Type B pancreatic cell (in vitro differentiated cells): ENCODE measurements around the gene SLC4A4. TPM values are rescaled to one million over a fixed set of nuclear protein-coding genes. Genes with fewer than 3 reads are reported as not detected.

ENCODE experiments used
- DNase-seq: peaks from one replicate; pipeline ENCODE4 v3.0.0; 2021; ENCODE audit warnings: mixed read lengths; ENCODE audit not compliant: unreplicated experiment; ENCODE audit errors: extremely low spot score
- H3K27ac Mint-ChIP-seq: 2 replicates; pipeline ENCODE4 v1.8.0; 2021; ENCODE audit warnings: mild to moderate bottlenecking, mixed read lengths
- H3K27me3 Mint-ChIP-seq: 2 replicates; pipeline ENCODE4 v1.8.0; 2021; ENCODE audit warnings: mixed read lengths
- H3K36me3 Mint-ChIP-seq: 2 replicates; pipeline ENCODE4 v1.8.0; 2021; ENCODE audit warnings: mixed read lengths
- H3K4me1 Mint-ChIP-seq: one replicate; pipeline ENCODE4 v1.8.0; 2021; ENCODE audit warnings: mixed read lengths; ENCODE audit not compliant: unreplicated experiment
- H3K4me3 Mint-ChIP-seq: 2 replicates; pipeline ENCODE4 v1.8.0; 2021; ENCODE audit warnings: mild to moderate bottlenecking, mixed read lengths
- H3K9me3 Mint-ChIP-seq: 2 replicates; pipeline ENCODE4 v1.8.0; 2021; ENCODE audit warnings: mixed read lengths
- CTCF ChIP-seq: fragments of 200-600 bp; sonication (generic); conservative IDR thresholded peaks from 2 replicates; pipeline ENCODE4 v1.5.0; 2021; ENCODE audit warnings: antibody characterized with exemption, mild to moderate bottlenecking
- total RNA-seq: library from RNA; stranded (reverse); gene quantifications from 2 replicates; pipeline ENCODE4 v1.2.1, GENCODE V29; 2021; ENCODE audit warnings: low replicate concordance

The SLC4A4 gene
- total RNA-seq, 1 donor from 2014 or later = 27.2 TPM

- Mint-ChIP-seq H3K27ac (no peak overlapping the region), H3K36me3 (peaks cover 6% of the 10 kb centered on the region), H3K4me3 (no peak overlapping the region), H3K4me1 (no peaks in the 10 kb centered on the region), H3K27me3 (no peaks in the 10 kb centered on the region), H3K9me3 (peaks cover 9% of the 10 kb centered on the region)
- DNase-seq = no peak
- no peak for TF ChIP-seq CTCF
Observed at GRCh38 chr4:71382125-71382899, 43.5 kb downstream of the SLC4A4 start.

- TF ChIP-seq CTCF = no peak
- H3K4me1 Mint-ChIP-seq = no peaks in the 10 kb centered on the region
- peaks cover 2% of the 10 kb centered on the region for H3K9me3 Mint-ChIP-seq
- no peak for DNase-seq
- H3K36me3 Mint-ChIP-seq = peaks cover 8% of the 10 kb centered on the region
- H3K27ac Mint-ChIP-seq = no peak overlapping the region
- H3K27me3 Mint-ChIP-seq = no peaks in the 10 kb centered on the region
- H3K4me3 Mint-ChIP-seq = no peak overlapping the region
Observed at GRCh38 chr4:71382900-71383560, 44.2 kb downstream of the SLC4A4 start.

GRCh38 chr4:71383984-71384383 lies 45.2 kb downstream of the SLC4A4 start:
- H3K36me3 Mint-ChIP-seq = peaks cover 11% of the 10 kb centered on the region
- TF ChIP-seq CTCF = no peak
- no peaks in the 10 kb centered on the region for H3K9me3 Mint-ChIP-seq
- peaks cover under 1% of the 10 kb centered on the region for H3K4me1 Mint-ChIP-seq
- H3K27ac Mint-ChIP-seq = no peak overlapping the region
- DNase-seq = no peak
- H3K4me3 Mint-ChIP-seq = no peak overlapping the region
- H3K27me3 Mint-ChIP-seq = no peaks in the 10 kb centered on the region

- no peaks in the 10 kb centered on the region for H3K27me3 Mint-ChIP-seq
- TF ChIP-seq CTCF = no peak
- H3K4me1 Mint-ChIP-seq = peaks cover 6% of the 10 kb centered on the region
- peaks cover 7% of the 10 kb centered on the region for H3K36me3 Mint-ChIP-seq
- no peaks in the 10 kb centered on the region for H3K9me3 Mint-ChIP-seq
- DNase-seq = no peak
- peak overlapping the region; percentile 3 for H3K4me3 Mint-ChIP-seq
- H3K27ac Mint-ChIP-seq = peak overlapping the region; percentile 62
Observed at GRCh38 chr4:71389149-71389827, 50.5 kb downstream of the SLC4A4 start.

- peaks cover 6% of the 10 kb centered on the region for H3K4me1 Mint-ChIP-seq
- DNase-seq = no peak
- TF ChIP-seq CTCF = no peak
- H3K27ac Mint-ChIP-seq = no peak overlapping the region
- no peaks in the 10 kb centered on the region for H3K9me3 Mint-ChIP-seq
- peaks cover 7% of the 10 kb centered on the region for H3K36me3 Mint-ChIP-seq
- H3K27me3 Mint-ChIP-seq = no peaks in the 10 kb centered on the region
- H3K4me3 Mint-ChIP-seq = no peak overlapping the region
Observed at GRCh38 chr4:71392109-71392508, 53.3 kb downstream of the SLC4A4 start.
